ENCODE data around the gene TPST2. TPM values are rescaled to one million over a fixed set of nuclear protein-coding genes. Genes with fewer than 3 reads are reported as not detected.

The TPST2 gene
- total RNA-seq, 1 experiment from 2014 or later = 11.8 TPM

GRCh38 chr22:26614322-26614721 lies 24.4 kb upstream of the TPST2 start:
- DNase-seq (ENCODE audit: low read depth, low spot score) (no peak), ATAC-seq (no peak)
- Histone ChIP-seq H3K27ac (ENCODE audit: low read depth, low read length) (no peak overlapping the region), H3K9me3 (ENCODE audit: control insufficient read depth in 1 of 2, insufficient read depth in 1 of 2, low read depth in 1 of 2, low read length in 2 of 2) (no peaks in the 10 kb centered on the region), H4K20me1 (ENCODE audit: insufficient read depth) (no peaks in the 10 kb centered on the region), H3K4me2 (ENCODE audit: low read length) (no peak overlapping the region), H3K27me3 (ENCODE audit: insufficient read depth, low read length) (peaks cover 7% of the 10 kb centered on the region; the same call in 1 of the 2 replicates), H2AFZ (ENCODE audit: low read depth, low read length, poor library complexity, severe bottlenecking) (no peak overlapping the region), H3K9ac (ENCODE audit: low read length) (no peak overlapping the region), H3K4me1 (ENCODE audit: control insufficient read depth in 1 of 2, insufficient read depth in 2 of 2, low read length in 2 of 2) (no peaks in the 10 kb centered on the region), H3K4me3 (replicated peaks in 1 of 2; ENCODE audit: low read depth in 1 of 2, low read length in 2 of 2) (no peak overlapping the region), H3K9me2 (ENCODE audit: insufficient read depth) (no peaks in the 10 kb centered on the region), H3K79me2 (ENCODE audit: insufficient read depth, low read length) (no peaks in the 10 kb centered on the region), H3K36me3 (ENCODE audit: control insufficient read depth in 1 of 2, insufficient read depth in 2 of 2, low read length in 2 of 2) (no peaks in the 10 kb centered on the region)
- ChIA-PET POLR2A (no interaction called here), CTCF (no interaction called here), RAD21 (ENCODE audit: low non-redundant PET in 1 of 2, low total read pairs in 2 of 2, uncharacterized antibody in 2 of 2, unreplicated experiment in 2 of 2) (no interaction called here)
- BruUV-seq (replicated peaks) = no TSS peak
- intact Hi-C loops (cut with micrococcal nuclease) = no loop called here
- TF ChIP-seq RAD21 (IDR thresholded peaks at IDR 0.05; ENCODE audit: low read depth) = no peak
- TF ChIP-seq MAX (IDR thresholded peaks at IDR 0.05) = no peak
- TF ChIP-seq FOSL1 (IDR thresholded peaks at IDR 0.05; ENCODE audit: low read depth) = no peak
- TF ChIP-seq SIN3A (IDR thresholded peaks at IDR 0.05; ENCODE audit: low read depth) = no peak
- TF ChIP-seq SRF (IDR thresholded peaks at IDR 0.05; ENCODE audit: low read depth) = no peak
- no peak for TF ChIP-seq ZNF274 (IDR thresholded peaks at IDR 0.05; ENCODE audit: low read depth, low read length)
- no peak for TF ChIP-seq EZH2phosphoT487 (IDR thresholded peaks at IDR 0.05; ENCODE audit: borderline replicate concordance)
- TF ChIP-seq JUND (IDR thresholded peaks at IDR 0.05) = no peak
- TF ChIP-seq SP1 (IDR thresholded peaks at IDR 0.05; ENCODE audit: low read depth) = no peak
- no peak for TF ChIP-seq POLR2A (IDR thresholded peaks at IDR 0.05; ENCODE audit: borderline replicate concordance, extremely low read depth, insufficient read depth, insufficient read length)
- TF ChIP-seq EZH2 (IDR thresholded peaks at IDR 0.05) = no peak
- TF ChIP-seq CEBPB (IDR thresholded peaks at IDR 0.05; ENCODE audit: low read depth) = no peak
- TF ChIP-seq ZBTB33 (IDR thresholded peaks at IDR 0.05; ENCODE audit: extremely low read depth, insufficient replicate concordance, low read length) = no peak
- no peak for TF ChIP-seq ELF1 (IDR thresholded peaks at IDR 0.05; ENCODE audit: borderline replicate concordance, low read depth)
- no peak for TF ChIP-seq POLR2AphosphoS5 (IDR thresholded peaks at IDR 0.05; ENCODE audit: low read depth, low read length)
- TF ChIP-seq CTCF (IDR thresholded peaks at IDR 0.05 in 2 of 3, conservative IDR thresholded peaks at IDR 0.05 in 1 of 3; ENCODE audit: borderline replicate concordance in 1 of 3, insufficient read depth in 1 of 3, low read depth in 2 of 3, low read length in 2 of 3) = no peak
- no peak for TF ChIP-seq REST (IDR thresholded peaks at IDR 0.05; ENCODE audit: low read depth)
- no peak for TF ChIP-seq ATF3 (IDR thresholded peaks at IDR 0.05)
- no peak for TF ChIP-seq TCF7L2 (IDR thresholded peaks at IDR 0.05; ENCODE audit: borderline replicate concordance, extremely low read depth, insufficient read depth, insufficient read length)
- no peak for TF ChIP-seq YY1 (IDR thresholded peaks at IDR 0.05; ENCODE audit: extremely low read depth, insufficient replicate concordance, low read depth, low read length)

Data from HCT116 (cell line).